PFSK-1 (cell line): ENCODE results near the gene FGF14.

Source experiments
- POLR2AphosphoS5 ChIP-seq: IDR thresholded peaks from 2 replicates; pipeline ENCODE4 v1.6.1; 2012; ENCODE audit warnings: low read depth, mild to moderate bottlenecking, control low read depth, low read length, moderate library complexity
- TAF1 ChIP-seq: IDR thresholded peaks from 2 replicates; pipeline ENCODE4 v1.6.1; 2012; ENCODE audit warnings: low read length, control low read depth, borderline replicate concordance; ENCODE audit not compliant: insufficient read depth

- no peak for TF ChIP-seq POLR2AphosphoS5
- TF ChIP-seq TAF1: no peak
Observed at GRCh38 chr13:102208347-102208746, 193.5 kb downstream of the FGF14 start.
